ENCODE data around the gene B9D1.

- TF ChIP-seq POLR2AphosphoS5 (IDR thresholded peaks at IDR 0.05) (no peak), CTCF (IDR thresholded peaks at IDR 0.05) (no peak), POLR2A (IDR thresholded peaks at IDR 0.05) (no peak)
Measured at GRCh38 chr17:19410875-19411620, 48.5 kb upstream of the B9D1 start, which contains the start of gene RNF112.
